Measurements from ENCODE around the gene RAB11FIP4. TPM values are rescaled to one million over a fixed set of nuclear protein-coding genes. Genes with fewer than 3 reads are reported as not detected.

Gene RAB11FIP4
- total and polyA plus RNA-seq, 2 of the 8 experiments (the other 6 are each of a cell fraction or from before 2014, with no cell fraction given): 21.7 to 53.2 TPM

GRCh38 chr17:31585280-31585630, 193.8 kb downstream of the RAB11FIP4 start:
- FAIRE-seq (no peak), DNase-seq (ENCODE audit: low read depth in 1 of 2, low spot score in 2 of 2) (no peak)
- Histone ChIP-seq H3K4ac (replicated peaks; ENCODE audit: insufficient read length, low read depth, low read length) (no peak overlapping the region), H2BK120ac (replicated peaks; ENCODE audit: low read depth, low read length) (no peak overlapping the region), H4K5ac (ENCODE audit: insufficient read length, low read depth, low read length) (no peak overlapping the region), H3K79me1 (ENCODE audit: low read depth, low read length) (no peaks in the 10 kb centered on the region), H4K8ac (ENCODE audit: extremely low read depth, insufficient read depth, low read length) (no peak overlapping the region), H3K4me3 (ENCODE audit: extremely low read depth in 1 of 4, insufficient read depth in 2 of 4, low read depth in 3 of 4, low read length in 4 of 4) (no peak overlapping the region), H3K36me3 (ENCODE audit: control insufficient read depth in 2 of 4, insufficient read depth in 4 of 4, low read length in 3 of 4) (no peaks in the 10 kb centered on the region), H3K23me2 (ENCODE audit: low read depth, low read length) (no peaks in the 10 kb centered on the region), H3K4me1 (replicated peaks in 1 of 4; ENCODE audit: control insufficient read depth in 3 of 4, insufficient read depth in 4 of 4, low read length in 3 of 4) (no peaks in the 10 kb centered on the region), H2AFZ (ENCODE audit: low read length) (no peak overlapping the region), H4K20me1 (replicated peaks in 1 of 2; ENCODE audit: control insufficient read depth in 1 of 2, insufficient read depth in 2 of 2, low read length in 2 of 2) (no peaks in the 10 kb centered on the region), H2BK5ac (ENCODE audit: low read depth, low read length) (no peak overlapping the region), H3K27me3 (replicated peaks in 1 of 4; ENCODE audit: control insufficient read depth in 3 of 4, extremely low read depth in 1 of 4, insufficient read depth in 3 of 4, low read length in 3 of 4) (no peaks in the 10 kb centered on the region), H3K23ac (ENCODE audit: insufficient read length) (no peak overlapping the region), H3K9ac (replicated peaks in 1 of 4; ENCODE audit: extremely low read depth in 1 of 4, low read depth in 3 of 4, low read length in 3 of 4) (no peak overlapping the region), H3K9me3 (ENCODE audit: insufficient read depth in 2 of 2, low read depth in 1 of 2, low read length in 1 of 2) (no peaks in the 10 kb centered on the region), H2AK5ac (ENCODE audit: low read depth, low read length) (no peak overlapping the region), H2BK15ac (ENCODE audit: low read length) (no peak overlapping the region), H3K56ac (replicated peaks; ENCODE audit: insufficient read length, low read depth, low read length) (no peak overlapping the region), H2BK12ac (ENCODE audit: low read depth, low read length) (no peak overlapping the region), H3K79me2 (ENCODE audit: control insufficient read depth in 1 of 2, insufficient read depth in 2 of 2, low read length in 2 of 2) (no peaks in the 10 kb centered on the region), H3K27ac (ENCODE audit: low read depth, low read length) (no peak overlapping the region), H3K4me2 (ENCODE audit: insufficient read depth in 1 of 2, low read depth in 2 of 2, low read length in 2 of 2) (no peak overlapping the region), H3K14ac (ENCODE audit: insufficient read length) (no peak overlapping the region), H2BK20ac (ENCODE audit: low read length) (no peak overlapping the region), H3K18ac (ENCODE audit: extremely low read depth, low read length) (no peak overlapping the region), H4K91ac (replicated peaks; ENCODE audit: insufficient read length, low read length) (no peak overlapping the region)
- POLR2A ChIA-PET (ENCODE audit: partially characterized antibody): no interaction called here
- CTCF ChIA-PET (ENCODE audit: partially characterized antibody): interaction anchor here (1.1 kb wide), 1 partner anchor 257 kb away, joined by 3 read pairs; no protein-coding TSS in a partner anchor
- TF ChIP-seq CTCF (IDR thresholded peaks at IDR 0.05; ENCODE audit: control extremely low read depth in 1 of 3, insufficient read depth in 1 of 3, low read depth in 1 of 3, low read length in 3 of 3): no peak
- 95% methylated on average over 6 of the region's 6 CpGs; no CpG with 5 or more reads in 1 of the 2 experiments for WGBS, 2 experiments (ENCODE audit: extremely low coverage in 1 of 2, insufficient coverage in 1 of 2, insufficient read length in 1 of 2, insufficient replicate concordance in 2 of 2, low coverage in 1 of 2, low lambda C conversion rate in 2 of 2, missing lambda C conversion rate in 1 of 2)
